ENCODE data around the gene POLK. TPM values are rescaled to one million over a fixed set of nuclear protein-coding genes. Genes with fewer than 3 reads are reported as not detected.

The POLK gene
- polyA plus RNA-seq, 1 of the 3 experiments (the other 2 are of a cell fraction) = 5.5 TPM

DNA sequence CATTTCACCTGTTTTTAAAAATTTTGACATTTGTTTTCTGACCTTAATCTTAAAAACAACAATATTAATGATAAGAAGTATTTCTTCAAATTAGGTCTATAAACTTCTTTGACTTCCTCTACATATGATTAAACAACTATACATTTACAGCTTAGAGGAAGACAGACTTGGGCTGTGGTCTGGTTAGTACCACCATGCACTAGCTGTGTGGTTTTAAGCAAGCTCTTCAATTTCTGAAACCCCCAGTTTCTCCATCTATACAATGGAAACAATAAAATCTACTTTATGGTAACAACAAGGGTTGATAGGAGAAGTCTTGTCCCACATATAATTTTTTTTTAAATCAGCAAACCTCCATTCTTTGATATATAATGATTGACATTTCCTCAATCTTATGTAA, 115.3 kb downstream of the POLK start:
- Histone ChIP-seq H4K20me1 (ENCODE audit: insufficient read depth) (no peaks in the 10 kb centered on the region), H3K9ac (no peak overlapping the region), H3K4me2 (no peak overlapping the region), H3K27me3 (ENCODE audit: insufficient read depth) (no peaks in the 10 kb centered on the region), H3K9me2 (no peaks in the 10 kb centered on the region), H2AFZ (ENCODE audit: low read depth) (no peak overlapping the region), H3K27ac (ENCODE audit: low read depth in 2 of 2, low read length in 1 of 2) (no peak overlapping the region), H3F3A (replicated peaks; ENCODE audit: insufficient read depth) (no peaks in the 10 kb centered on the region), H3K79me2 (ENCODE audit: insufficient read depth) (no peaks in the 10 kb centered on the region), H3K4me3 (ENCODE audit: low read depth in 2 of 2, low read length in 1 of 2) (no peak overlapping the region), H3K9me3 (no peaks in the 10 kb centered on the region), H3K4me1 (ENCODE audit: control insufficient read depth in 1 of 2, insufficient read depth in 2 of 2, low read depth in 1 of 2, low read length in 1 of 2) (no peaks in the 10 kb centered on the region), H3K36me3 (replicated peaks in 1 of 2; ENCODE audit: control insufficient read depth in 1 of 2, insufficient read depth in 2 of 2, low read length in 1 of 2) (no peaks in the 10 kb centered on the region)
- CTCF ChIA-PET = interaction anchor here (1.1 to 1.5 kb wide), 2 partner anchors 10 to 12 kb away, joined by 3 to 4 read pairs; no protein-coding TSS in a partner anchor
- no peak for DNase-seq
- TF ChIP-seq, protein P1, sequence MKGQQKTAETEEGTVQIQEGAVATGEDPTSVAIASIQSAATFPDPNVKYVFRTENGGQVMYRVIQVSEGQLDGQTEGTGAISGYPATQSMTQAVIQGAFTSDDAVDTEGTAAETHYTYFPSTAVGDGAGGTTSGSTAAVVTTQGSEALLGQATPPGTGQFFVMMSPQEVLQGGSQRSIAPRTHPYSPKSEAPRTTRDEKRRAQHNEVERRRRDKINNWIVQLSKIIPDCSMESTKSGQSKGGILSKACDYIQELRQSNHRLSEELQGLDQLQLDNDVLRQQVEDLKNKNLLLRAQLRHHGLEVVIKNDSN (IDR thresholded peaks at IDR 0.05; ENCODE audit: borderline replicate concordance, low read depth) = no peak
- POLR2A ChIA-PET = no interaction called here

- Histone ChIP-seq H2AFZ (ENCODE audit: low read depth) (no peak overlapping the region), H3K9ac (no peak overlapping the region), H3K4me1 (ENCODE audit: control insufficient read depth in 1 of 2, insufficient read depth in 2 of 2, low read depth in 1 of 2, low read length in 1 of 2) (no peaks in the 10 kb centered on the region), H4K20me1 (ENCODE audit: insufficient read depth) (no peaks in the 10 kb centered on the region), H3K79me2 (ENCODE audit: insufficient read depth) (no peaks in the 10 kb centered on the region), H3K4me2 (no peak overlapping the region), H3K9me3 (no peaks in the 10 kb centered on the region), H3F3A (replicated peaks; ENCODE audit: insufficient read depth) (no peaks in the 10 kb centered on the region), H3K27me3 (ENCODE audit: insufficient read depth) (no peaks in the 10 kb centered on the region), H3K4me3 (ENCODE audit: low read depth in 2 of 2, low read length in 1 of 2) (no peak overlapping the region), H3K9me2 (no peaks in the 10 kb centered on the region), H3K36me3 (replicated peaks in 1 of 2; ENCODE audit: control insufficient read depth in 1 of 2, insufficient read depth in 2 of 2, low read length in 1 of 2) (no peaks in the 10 kb centered on the region), H3K27ac (ENCODE audit: low read depth in 2 of 2, low read length in 1 of 2) (no peak overlapping the region)
- DNase-seq = no peak
- TF ChIP-seq MAX (IDR thresholded peaks at IDR 0.05; ENCODE audit: low read depth) (no peak), GABPA (IDR thresholded peaks at IDR 0.05; ENCODE audit: low read depth) (no peak), TEAD4 (IDR thresholded peaks at IDR 0.05; ENCODE audit: borderline replicate concordance, insufficient read depth) (no peak), PBX3 (IDR thresholded peaks at IDR 0.05) (no peak), MXI1 (IDR thresholded peaks at IDR 0.05; ENCODE audit: low read depth, low read length) (no peak), FOXM1 (IDR thresholded peaks at IDR 0.05; ENCODE audit: low read depth) (no peak), TAF1 (IDR thresholded peaks at IDR 0.05; ENCODE audit: borderline replicate concordance, low read depth, low read length) (no peak), ZBTB33 (IDR thresholded peaks at IDR 0.05; ENCODE audit: borderline replicate concordance, low read depth) (no peak), NFIC (IDR thresholded peaks at IDR 0.05; ENCODE audit: borderline replicate concordance) (no peak), MEF2A (IDR thresholded peaks at IDR 0.05; ENCODE audit: borderline replicate concordance, low read depth) (no peak), EP300 (IDR thresholded peaks at IDR 0.05; ENCODE audit: borderline replicate concordance in 1 of 2, low read depth in 1 of 2, low read length in 1 of 2) (no peak), RFX5 (IDR thresholded peaks at IDR 0.05; ENCODE audit: low read length) (no peak), RAD21 (IDR thresholded peaks at IDR 0.05; ENCODE audit: low read length) (no peak), FOSL2 (IDR thresholded peaks at IDR 0.05; ENCODE audit: borderline replicate concordance, low read depth) (no peak), CTCF (IDR thresholded peaks at IDR 0.05) (no peak), CHD2 (IDR thresholded peaks at IDR 0.05; ENCODE audit: low read length, partially characterized antibody) (no peak), YY1 (IDR thresholded peaks at IDR 0.05; ENCODE audit: low read depth) (no peak)
- TF ChIP-seq, protein P1 (IDR thresholded peaks at IDR 0.05; ENCODE audit: borderline replicate concordance, low read depth) = no peak
- TF ChIP-seq, protein P2, sequence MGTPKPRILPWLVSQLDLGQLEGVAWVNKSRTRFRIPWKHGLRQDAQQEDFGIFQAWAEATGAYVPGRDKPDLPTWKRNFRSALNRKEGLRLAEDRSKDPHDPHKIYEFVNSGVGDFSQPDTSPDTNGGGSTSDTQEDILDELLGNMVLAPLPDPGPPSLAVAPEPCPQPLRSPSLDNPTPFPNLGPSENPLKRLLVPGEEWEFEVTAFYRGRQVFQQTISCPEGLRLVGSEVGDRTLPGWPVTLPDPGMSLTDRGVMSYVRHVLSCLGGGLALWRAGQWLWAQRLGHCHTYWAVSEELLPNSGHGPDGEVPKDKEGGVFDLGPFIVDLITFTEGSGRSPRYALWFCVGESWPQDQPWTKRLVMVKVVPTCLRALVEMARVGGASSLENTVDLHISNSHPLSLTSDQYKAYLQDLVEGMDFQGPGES (IDR thresholded peaks at IDR 0.05; ENCODE audit: low read depth, low read length) = no peak
- ChIA-PET POLR2A (no interaction called here), CTCF (interaction anchor here (0.9 kb wide), 1 partner anchor 12 kb away, joined by 4 read pairs; no protein-coding TSS in a partner anchor)
- 100% methylated on average over 1 of the region's 1 CpG for WGBS (ENCODE audit: low lambda C conversion rate)
Observed at GRCh38 chr5:75627801-75628200, 116.1 kb downstream of the POLK start.
